Keratinocyte (primary cell): ENCODE data around the gene UNG. TPM values are rescaled to one million over a fixed set of nuclear protein-coding genes. Genes with fewer than 3 reads are reported as not detected.

Experiments
- DNase-seq: peaks from one replicate; pipeline ENCODE4 v3.0.0-alpha.2; 2011; ENCODE audit warnings: low read depth, missing footprints, low spot score
- FAIRE-seq: peaks from 2 replicates; lab custom pipeline; 2011; peaks lifted over from hg19 to GRCh38; lab: Jason Lieb, UNC
- H2AFZ ChIP-seq: 2 replicates; pipeline ENCODE4 v1.6.0; 2012; ENCODE audit warnings: low read length, control low read depth, inconsistent platforms; ENCODE audit not compliant: control insufficient read depth
- H3K27ac ChIP-seq: 2 replicates; pipeline ENCODE4 v1.5.1; 2011; ENCODE audit warnings: low read length; ENCODE audit not compliant: control insufficient read depth, insufficient read depth
- H3K27me3 ChIP-seq: 3 replicates; pipeline ENCODE4 v1.6.0; 2011; ENCODE audit warnings: low read length; ENCODE audit not compliant: control insufficient read depth, insufficient read depth; ENCODE audit errors: extremely low read depth
- H3K36me3 ChIP-seq, 2 experiments: 2 replicates in 1 of 2; 3 replicates in 1 of 2; pipeline ENCODE4 v1.5.1; 2011; ENCODE audit warnings: low read length in 2 of 2, mild to moderate bottlenecking in 1 of 2; ENCODE audit not compliant: control insufficient read depth in 2 of 2, insufficient read depth in 2 of 2; ENCODE audit errors: extremely low read depth in 1 of 2
- H3K4me1 ChIP-seq: 3 replicates; pipeline ENCODE4 v1.5.1; 2011; ENCODE audit warnings: low read length; ENCODE audit not compliant: control insufficient read depth, insufficient read depth; ENCODE audit errors: extremely low read depth
- H3K4me2 ChIP-seq: 3 replicates; pipeline ENCODE4 v1.6.0; 2011; ENCODE audit warnings: low read depth, low read length; ENCODE audit not compliant: control insufficient read depth, insufficient read depth; ENCODE audit errors: extremely low read depth
- H3K4me3 ChIP-seq, 3 experiments: fragments of 200-600 bp in 1 of 3; sonication (generic) in 1 of 3; 2 replicates in 2 of 3; 3 replicates in 1 of 3; pipeline ENCODE4 v1.5.1; 2011 to 2016; ENCODE audit warnings: low read length in 3 of 3, mild to moderate bottlenecking in 3 of 3, control low read depth in 2 of 3, inconsistent platforms in 1 of 3, low read depth in 1 of 3, mixed read lengths in 1 of 3, mixed run types in 1 of 3, moderate library complexity in 1 of 3; ENCODE audit not compliant: control insufficient read depth in 2 of 3, insufficient read depth in 2 of 3; ENCODE audit errors: extremely low read depth in 1 of 3
- H3K79me2 ChIP-seq: 2 replicates; pipeline ENCODE4 v1.6.0; 2012; ENCODE audit warnings: low read length; ENCODE audit not compliant: control insufficient read depth, insufficient read depth
- H3K9ac ChIP-seq: 3 replicates; pipeline ENCODE4 v1.6.0; 2011; ENCODE audit warnings: low read length; ENCODE audit not compliant: control insufficient read depth, insufficient read depth; ENCODE audit errors: extremely low read depth
- H3K9me1 ChIP-seq: 3 replicates; pipeline ENCODE4 v1.6.0; 2011; ENCODE audit warnings: low read length; ENCODE audit not compliant: control insufficient read depth, insufficient read depth; ENCODE audit errors: extremely low read depth
- H3K9me3 ChIP-seq: 2 replicates; pipeline ENCODE4 v1.5.1; 2012; ENCODE audit warnings: low read depth, low read length; ENCODE audit not compliant: control insufficient read depth
- H4K20me1 ChIP-seq: 3 replicates; pipeline ENCODE4 v1.6.0; 2011; ENCODE audit warnings: low read length; ENCODE audit not compliant: control insufficient read depth, insufficient read depth; ENCODE audit errors: extremely low read depth
- EZH2 ChIP-seq: IDR thresholded peaks from one replicate; pipeline ENCODE4 v1.6.1; 2012; ENCODE audit warnings: inconsistent platforms, mild to moderate bottlenecking, low read length, moderate library complexity
- dilution Hi-C: fragments of 300-500 bp; cut with MboI; formaldehyde crosslinking; loops from one replicate; pipeline ENCODE4 v1.7.0; 2020; ENCODE audit warnings: low sequenced_read_pairs; ENCODE audit not compliant: extremely low pct_ligation_motif_present
- polyA plus RNA-seq, 5 experiments: library from polyadenylated mRNA; depleted of rRNA in 3 of 5; stranded (reverse) in 3 of 5; stranded (forward) in 1 of 5; unstranded in 1 of 5; fragments of >200 nt; gene quantifications; 1 replicate in 1 of 5; 2 replicates in 3 of 5; 3 replicates in 1 of 5; pipeline versions ENCODE4 v1.2.1 to v1.2.3, GENCODE V29; 2011 to 2012; ENCODE audit warnings: missing spikeins in 2 of 5, low read depth in 1 of 5, low replicate concordance in 1 of 5
- TF ChIP-seq, protein P1 (sequence below), 3 experiments: IDR thresholded peaks in 1 of 3; conservative IDR thresholded peaks in 1 of 3; optimal IDR thresholded peaks in 1 of 3; 2 replicates in 2 of 3; 3 replicates in 1 of 3; pipeline versions ENCODE3 to v1.5.1; 2011; ENCODE audit warnings: low read length in 3 of 3, mild to moderate bottlenecking in 3 of 3, moderate library complexity in 2 of 3, control low read depth in 1 of 3, inconsistent platforms in 1 of 3; ENCODE audit not compliant: insufficient read depth in 2 of 3; ENCODE audit errors: extremely low read depth in 1 of 3

UNG gene
- polyA plus RNA-seq, 1 donor (not counting 4 experiments of a cell fraction or from before 2014, with no cell fraction given) = 26.3 TPM

DNA sequence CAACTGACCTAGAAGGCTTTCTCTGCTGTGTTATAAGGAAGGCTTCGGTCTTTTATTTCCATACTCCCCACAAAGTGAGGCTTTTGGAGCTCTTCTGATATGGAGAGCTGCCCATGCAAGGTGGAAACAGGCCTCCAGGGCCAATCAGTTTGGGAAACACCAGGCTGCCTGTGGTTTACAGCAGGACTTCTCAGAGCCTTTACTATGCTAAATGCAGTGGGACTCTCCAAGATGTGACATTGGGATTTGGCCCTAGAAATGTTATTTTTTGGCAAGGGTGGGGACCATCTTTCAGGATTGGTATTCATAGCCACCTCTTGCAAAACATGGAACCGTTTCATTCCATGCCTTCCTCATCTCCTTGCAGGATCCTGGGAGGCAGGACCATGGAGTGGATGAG, 22.7 kb downstream of the UNG start:
- Histone ChIP-seq H3K9me1 (no peaks in the 10 kb centered on the region), H3K4me1 (no peaks in the 10 kb centered on the region), H3K4me2 (no peak overlapping the region), H3K4me3 (no peak overlapping the region), H4K20me1 (no peaks in the 10 kb centered on the region), H3K9ac (no peak overlapping the region), H3K9me3 (no peaks in the 10 kb centered on the region), H3K36me3 (no peaks in the 10 kb centered on the region), H3K27ac (no peak overlapping the region), H3K27me3 (no peaks in the 10 kb centered on the region), H3K79me2 (no peaks in the 10 kb centered on the region), H2AFZ (no peak overlapping the region)
- FAIRE-seq (no peak), DNase-seq (no peak)
- dilution Hi-C loops = loop anchor here (25.0 kb wide), 1 partner anchor 267 kb away; no protein-coding TSS in a partner anchor
- TF ChIP-seq, protein P1, sequence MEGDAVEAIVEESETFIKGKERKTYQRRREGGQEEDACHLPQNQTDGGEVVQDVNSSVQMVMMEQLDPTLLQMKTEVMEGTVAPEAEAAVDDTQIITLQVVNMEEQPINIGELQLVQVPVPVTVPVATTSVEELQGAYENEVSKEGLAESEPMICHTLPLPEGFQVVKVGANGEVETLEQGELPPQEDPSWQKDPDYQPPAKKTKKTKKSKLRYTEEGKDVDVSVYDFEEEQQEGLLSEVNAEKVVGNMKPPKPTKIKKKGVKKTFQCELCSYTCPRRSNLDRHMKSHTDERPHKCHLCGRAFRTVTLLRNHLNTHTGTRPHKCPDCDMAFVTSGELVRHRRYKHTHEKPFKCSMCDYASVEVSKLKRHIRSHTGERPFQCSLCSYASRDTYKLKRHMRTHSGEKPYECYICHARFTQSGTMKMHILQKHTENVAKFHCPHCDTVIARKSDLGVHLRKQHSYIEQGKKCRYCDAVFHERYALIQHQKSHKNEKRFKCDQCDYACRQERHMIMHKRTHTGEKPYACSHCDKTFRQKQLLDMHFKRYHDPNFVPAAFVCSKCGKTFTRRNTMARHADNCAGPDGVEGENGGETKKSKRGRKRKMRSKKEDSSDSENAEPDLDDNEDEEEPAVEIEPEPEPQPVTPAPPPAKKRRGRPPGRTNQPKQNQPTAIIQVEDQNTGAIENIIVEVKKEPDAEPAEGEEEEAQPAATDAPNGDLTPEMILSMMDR (optimal IDR thresholded peaks at IDR 0.05 in 1 of 3, IDR thresholded peaks at IDR 0.05 in 1 of 3, conservative IDR thresholded peaks at IDR 0.05 in 1 of 3; ENCODE audit: extremely low read depth in 1 of 3, insufficient read depth in 2 of 3, low read length in 3 of 3) = no peak
- TF ChIP-seq EZH2 = no peak

- dilution Hi-C loops = loop anchor here (25.0 kb wide), 1 partner anchor 267 kb away; no protein-coding TSS in a partner anchor
- no peak overlapping the region for H3K4me3 ChIP-seq
- no peak for TF ChIP-seq EZH2
- TF ChIP-seq, protein P1 (optimal IDR thresholded peaks at IDR 0.05 in 1 of 3, IDR thresholded peaks at IDR 0.05 in 1 of 3, conservative IDR thresholded peaks at IDR 0.05 in 1 of 3; ENCODE audit: extremely low read depth in 1 of 3, insufficient read depth in 2 of 3, low read length in 3 of 3) = no peak
Measured at GRCh38 chr12:109120557-109120956, 23.2 kb downstream of the UNG start.

More at GRCh38 chr12:109120557-109120956, 23.2 kb downstream of the UNG start:
- Histone ChIP-seq H3K36me3 (no peaks in the 10 kb centered on the region), H3K27me3 (no peaks in the 10 kb centered on the region), H3K9ac (no peak overlapping the region), H3K9me3 (no peaks in the 10 kb centered on the region), H2AFZ (no peak overlapping the region), H3K79me2 (no peaks in the 10 kb centered on the region), H3K27ac (no peak overlapping the region), H3K4me2 (no peak overlapping the region), H3K4me1 (no peaks in the 10 kb centered on the region), H4K20me1 (no peaks in the 10 kb centered on the region), H3K9me1 (no peaks in the 10 kb centered on the region)
- FAIRE-seq (no peak), DNase-seq (no peak)
